Keratinocyte (primary cell): ENCODE measurements around the gene OR10K1.
"Not testable (repeated sequence)": the region's sequence is repeated elsewhere in the genome, so short reads cannot be mapped to it uniquely, and the experiment has no call there.

Experiments used
- CTCF ChIP-seq, 3 experiments: IDR thresholded peaks in 1 of 3; conservative IDR thresholded peaks in 1 of 3; optimal IDR thresholded peaks in 1 of 3; 2 replicates in 2 of 3; 3 replicates in 1 of 3; pipeline versions ENCODE3 to v1.5.1; 2011; ENCODE audit warnings: low read length in 3 of 3, mild to moderate bottlenecking in 3 of 3, moderate library complexity in 2 of 3, control low read depth in 1 of 3, inconsistent platforms in 1 of 3; ENCODE audit not compliant: insufficient read depth in 2 of 3; ENCODE audit errors: extremely low read depth in 1 of 3
- EZH2 ChIP-seq: IDR thresholded peaks from one replicate; pipeline ENCODE4 v1.6.1; 2012; ENCODE audit warnings: inconsistent platforms, mild to moderate bottlenecking, low read length, moderate library complexity

- TF ChIP-seq CTCF (optimal IDR thresholded peaks at IDR 0.05 in 1 of 3, IDR thresholded peaks at IDR 0.05 in 1 of 3, conservative IDR thresholded peaks at IDR 0.05 in 1 of 3; ENCODE audit: extremely low read depth in 1 of 3, insufficient read depth in 2 of 3, low read length in 3 of 3); EZH2: not testable (repeated sequence)
Measured at GRCh38 chr1:158430163-158430562, 31.5 kb upstream of the OR10K1 start.
